ENCODE measurements around the gene RBMS3.

GRCh38 chr3:29924783-29925561 is 644.1 kb downstream of the RBMS3 start:
- no peak for TF ChIP-seq POLR2AphosphoS5 (IDR thresholded peaks at IDR 0.05; ENCODE audit: insufficient read depth in 1 of 2, low read depth in 1 of 2)
- TF ChIP-seq, protein P1, sequence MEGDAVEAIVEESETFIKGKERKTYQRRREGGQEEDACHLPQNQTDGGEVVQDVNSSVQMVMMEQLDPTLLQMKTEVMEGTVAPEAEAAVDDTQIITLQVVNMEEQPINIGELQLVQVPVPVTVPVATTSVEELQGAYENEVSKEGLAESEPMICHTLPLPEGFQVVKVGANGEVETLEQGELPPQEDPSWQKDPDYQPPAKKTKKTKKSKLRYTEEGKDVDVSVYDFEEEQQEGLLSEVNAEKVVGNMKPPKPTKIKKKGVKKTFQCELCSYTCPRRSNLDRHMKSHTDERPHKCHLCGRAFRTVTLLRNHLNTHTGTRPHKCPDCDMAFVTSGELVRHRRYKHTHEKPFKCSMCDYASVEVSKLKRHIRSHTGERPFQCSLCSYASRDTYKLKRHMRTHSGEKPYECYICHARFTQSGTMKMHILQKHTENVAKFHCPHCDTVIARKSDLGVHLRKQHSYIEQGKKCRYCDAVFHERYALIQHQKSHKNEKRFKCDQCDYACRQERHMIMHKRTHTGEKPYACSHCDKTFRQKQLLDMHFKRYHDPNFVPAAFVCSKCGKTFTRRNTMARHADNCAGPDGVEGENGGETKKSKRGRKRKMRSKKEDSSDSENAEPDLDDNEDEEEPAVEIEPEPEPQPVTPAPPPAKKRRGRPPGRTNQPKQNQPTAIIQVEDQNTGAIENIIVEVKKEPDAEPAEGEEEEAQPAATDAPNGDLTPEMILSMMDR (IDR thresholded peaks at IDR 0.05): no peak

Measured in vagina (tissue), 2 donors.